HepG2 (cell line): ENCODE measurements around the gene DSTN. TPM values are rescaled to one million over a fixed set of nuclear protein-coding genes. Genes with fewer than 3 reads are reported as not detected.

Source experiments
- ATAC-seq: fragments of 200-7000 bp; cut with Tn5 transposase; 3 replicates; pipeline ENCODE4 v1.9.1; 2020; ENCODE audit warnings: mild to moderate bottlenecking, moderate library complexity
- BruUV-seq: library from RNA; stranded (reverse); fragments of 400-500 nt; replicated peaks from 2 replicates; lab custom pipeline; 2021; lab: Mats Ljungman, UMichigan
- CTCF ChIA-PET: fragments of 300-600 bp; formaldehyde crosslinking; extraction: SDS; loops from one replicate; lab custom pipeline; 2021; ENCODE audit warnings: low total read pairs, inconsistent platforms, low intra/inter-chr PET ratio; lab: Yijun Ruan, JAX
- POLR2A ChIA-PET: fragments of 350-600 bp; sonication (Branson Sonifier 250); formaldehyde crosslinking; loops from one replicate; lab custom pipeline; 2020; ENCODE audit warnings: antibody characterized with exemption, inconsistent platforms; lab: Yijun Ruan, JAX
- DNase-seq: peaks from one replicate; pipeline ENCODE4 v3.0.0-alpha.2; 2015; ENCODE audit warnings: low spot score
- FAIRE-seq: peaks from 3 replicates; lab custom pipeline; 2011; peaks lifted over from hg19 to GRCh38; lab: Jason Lieb, UNC
- H2AFZ ChIP-seq: one replicate; pipeline ENCODE4 v1.6.1; 2011; ENCODE audit warnings: low read length, inconsistent platforms
- H3K27ac ChIP-seq: fragments of 300-600 bp; 3 replicates; pipeline ENCODE4 v1.8.0; 2011; ENCODE audit warnings: mixed run types, mild to moderate bottlenecking, mixed read lengths, low read length, inconsistent platforms; ENCODE audit not compliant: insufficient read depth; ENCODE audit errors: extremely low read length
- H3K27me3 ChIP-seq, 2 experiments: fragments of 200-600 bp in 1 of 2; 2 replicates in 1 of 2; 3 replicates in 1 of 2; pipeline versions ENCODE4 v1.6.0 to v1.8.0; 2011; ENCODE audit warnings: low read length in 2 of 2, mild to moderate bottlenecking in 2 of 2, moderate library complexity in 2 of 2, inconsistent platforms in 1 of 2; ENCODE audit not compliant: insufficient read depth in 2 of 2, control insufficient read depth in 1 of 2
- H3K36me3 ChIP-seq, 2 experiments: fragments of 200-600 bp in 1 of 2; replicated peaks in 1 of 2; 2 replicates in 1 of 2; 3 replicates in 1 of 2; pipeline versions ENCODE4 v1.5.1 to v1.8.0; 2011; ENCODE audit warnings: low read length in 2 of 2, inconsistent platforms in 1 of 2; ENCODE audit not compliant: insufficient read depth in 2 of 2, control insufficient read depth in 1 of 2
- H3K4me1 ChIP-seq: 2 replicates; pipeline ENCODE4 v1.5.1; 2012; ENCODE audit warnings: low read length, inconsistent platforms; ENCODE audit not compliant: insufficient read depth
- H3K4me2 ChIP-seq: 2 replicates; pipeline ENCODE4 v1.6.0; 2011; ENCODE audit warnings: low read depth, low read length, inconsistent platforms
- H3K4me3 ChIP-seq, 3 experiments: fragments of 200-600 bp in 1 of 3; sonication (generic), shearing (Covaris generic) in 1 of 3; replicated peaks in 1 of 3; 2 replicates each; pipeline ENCODE4 v1.5.1; 2011 to 2016; ENCODE audit warnings: low read length in 3 of 3, inconsistent platforms in 2 of 3, low read depth in 2 of 3, mild to moderate bottlenecking in 2 of 3, control low read depth in 1 of 3, mixed read lengths in 1 of 3; ENCODE audit not compliant: insufficient read depth in 1 of 3
- H3K79me2 ChIP-seq: one replicate; pipeline ENCODE4 v1.6.1; 2011; ENCODE audit warnings: low read length, inconsistent platforms; ENCODE audit not compliant: insufficient read depth
- H3K9ac ChIP-seq: 2 replicates; pipeline ENCODE4 v1.6.0; 2011; ENCODE audit warnings: mild to moderate bottlenecking, low read depth, low read length, inconsistent platforms; ENCODE audit not compliant: insufficient read depth
- H3K9me3 ChIP-seq: 2 replicates; pipeline ENCODE4 v1.5.1; 2012; ENCODE audit warnings: mild to moderate bottlenecking, low read length
- H4K20me1 ChIP-seq: 2 replicates; pipeline ENCODE4 v1.6.0; 2011; ENCODE audit warnings: inconsistent platforms, mild to moderate bottlenecking, low read length, moderate library complexity; ENCODE audit not compliant: insufficient read depth
- GATA4 ChIP-seq: sonication (generic); IDR thresholded peaks from 2 replicates; pipeline ENCODE4 v1.6.1; 2016; ENCODE audit warnings: antibody characterized with exemption, low read depth, borderline replicate concordance
- IRF1 ChIP-seq: sonication (generic); formaldehyde crosslinking; IDR thresholded peaks from 2 replicates; pipeline ENCODE4 v1.4.0; 2020; ENCODE audit warnings: low read depth, mild to moderate bottlenecking, missing genetic modification reagents
- KDM5A ChIP-seq: fragments of 200-600 bp; sonication (generic); IDR thresholded peaks from 2 replicates; pipeline ENCODE4 v1.7.0; 2018; ENCODE audit warnings: antibody characterized with exemption, mild to moderate bottlenecking, low read length, borderline replicate concordance
- MAFF ChIP-seq: IDR thresholded peaks from 2 replicates; pipeline ENCODE4 v1.6.1; 2011; ENCODE audit warnings: low read depth, low read length, improper control_type of control experiment
- MAFK ChIP-seq, 2 experiments: IDR thresholded peaks in 1 of 2; conservative IDR thresholded peaks in 1 of 2; 2 replicates each; pipeline ENCODE4 v1.6.1; 2011; ENCODE audit warnings: improper control_type of control experiment in 2 of 2, low read length in 2 of 2
- NFIC ChIP-seq: IDR thresholded peaks from 2 replicates; pipeline ENCODE4 v1.6.1; 2012; ENCODE audit warnings: mild to moderate bottlenecking, low read length, inconsistent platforms
- PATZ1 ChIP-seq: sonication (generic); formaldehyde crosslinking; IDR thresholded peaks from 2 replicates; pipeline ENCODE4 v1.4.0; 2020; ENCODE audit warnings: missing genetic modification reagents
- POLR2A ChIP-seq, 2 experiments: IDR thresholded peaks; 2 replicates each; pipeline ENCODE4 v1.6.1; 2011; ENCODE audit warnings: low read depth in 2 of 2, low read length in 2 of 2, mild to moderate bottlenecking in 1 of 2, moderate library complexity in 1 of 2; ENCODE audit not compliant: insufficient read depth in 1 of 2
- RBM22 ChIP-seq: fragments of 200-400 bp; formaldehyde crosslinking; optimal IDR thresholded peaks from 2 replicates; pipeline ENCODE3; 2017; ENCODE audit warnings: mild to moderate bottlenecking, low read length, moderate library complexity
- SP1 ChIP-seq, 2 experiments: fragments of 450-650 bp in 1 of 2; sonication (generic) in 1 of 2; formaldehyde crosslinking in 1 of 2; IDR thresholded peaks; 2 replicates each; pipeline versions ENCODE4 v1.4.0 to v1.6.1; 2016 to 2020; ENCODE audit warnings: missing genetic modification reagents in 1 of 2
- TCF12 ChIP-seq, 2 experiments: fragments of 450-650 bp in 1 of 2; sonication (generic) in 1 of 2; formaldehyde crosslinking in 1 of 2; IDR thresholded peaks; 2 replicates each; pipeline versions ENCODE4 v1.6.1 to v1.8.0; 2017 to 2022; ENCODE audit warnings: antibody characterized with exemption in 1 of 2, mild to moderate bottlenecking in 1 of 2, missing genetic modification reagents in 1 of 2, moderate library complexity in 1 of 2
- TEAD2 ChIP-seq: sonication (generic); formaldehyde crosslinking; IDR thresholded peaks from 2 replicates; pipeline ENCODE4 v1.9.0; 2021; ENCODE audit warnings: missing genetic modification reagents
- TFDP1 ChIP-seq: IDR thresholded peaks from 2 replicates; pipeline ENCODE4 v1.6.1; 2016; ENCODE audit warnings: missing compliant biosample characterization, missing genetic modification reagents, borderline replicate concordance
- ZBTB44 ChIP-seq: sonication (generic); formaldehyde crosslinking; IDR thresholded peaks from 2 replicates; pipeline ENCODE4 v1.4.0; 2020; ENCODE audit warnings: missing genetic modification reagents
- ZGPAT ChIP-seq: IDR thresholded peaks from 2 replicates; pipeline ENCODE4 v1.6.1; 2016; ENCODE audit warnings: mild to moderate bottlenecking
- ZNF256 ChIP-seq: sonication (generic); formaldehyde crosslinking; conservative IDR thresholded peaks from 2 replicates; pipeline ENCODE4 v1.4.0; 2020; ENCODE audit warnings: missing genetic modification reagents
- WGBS: methylation state at CpG from one replicate; pipeline ENCODE4 v1.1.6; 2017; ENCODE audit warnings: low lambda C conversion rate; 5-methylcytosine and 5-hydroxymethylcytosine counted together
- in situ Hi-C: cut with HindIII; loops from 2 replicates; pipeline ENCODE4 v1.10.0; 2017; ENCODE audit warnings: low pct_unique_long_range_greater_than_20kb; ENCODE audit not compliant: extremely low pct_ligation_motif_present
- intact Hi-C: fragments of 100-400 bp; cut with micrococcal nuclease; formaldehyde crosslinking; loops from one replicate; pipeline ENCODE4 v1.10.0; 2022; ENCODE audit not compliant: unreplicated experiment
- polyA plus RNA-seq, 8 experiments: library from polyadenylated mRNA; depleted of rRNA in 3 of 8; stranded (reverse) in 7 of 8; unstranded in 1 of 8; fragments of >200 nt; fragmentation: Illumina TruSeq in 4 of 8; extraction: Trizol in 4 of 8; gene quantifications; 2 replicates each; pipeline versions ENCODE4 v1.2.1 to v1.2.3, GENCODE V29; 2011 to 2016; ENCODE audit warnings: low read depth in 4 of 8, missing spikeins in 1 of 8, mixed read lengths in 1 of 8; ENCODE audit not compliant: insufficient read depth in 1 of 8
- total RNA-seq, 5 experiments: library from RNA; depleted of rRNA; stranded (reverse); fragments of >200 nt; fragmentation: Illumina TruSeq; extraction: Trizol; gene quantifications; 2 replicates each; pipeline ENCODE4 v1.2.3, GENCODE V29; 2016; ENCODE audit warnings: low read depth in 1 of 5

DSTN gene
- total and polyA plus RNA-seq, 2 of the 13 experiments (the other 11 are each of a cell fraction or from before 2014, with no cell fraction given), result 27.6 to 106 TPM

- no peak overlapping the region for H3K4me3 ChIP-seq
- intact Hi-C loops (no loop called here), in situ Hi-C loops (no loop called here)
- DNase-seq (no peak), FAIRE-seq (no peak), ATAC-seq (no peak)
- peaks cover 48 to 72% of the 10 kb centered on the region in 2 experiments for H3K36me3 ChIP-seq
- H2AFZ ChIP-seq, result no peak overlapping the region
- BruUV-seq, result no TSS peak
- no peaks in the 10 kb centered on the region for H3K27me3 ChIP-seq
- H3K9me3 ChIP-seq, result no peaks in the 10 kb centered on the region
- H3K79me2 ChIP-seq, result peaks cover 94% of the 10 kb centered on the region
- ChIA-PET CTCF (interaction anchor here (0.7 kb wide), 1 partner anchor 288 kb away, joined by 3 read pairs; no protein-coding TSS in a partner anchor), POLR2A (interaction anchor here (1.0 to 1.3 kb wide), 3 partner anchors 31 to 247 kb away, joined by 3 to 5 read pairs (median 3); partner anchors contain the start of gene RRBP1)
- peaks cover 33% of the 10 kb centered on the region for H3K4me1 ChIP-seq
- no peak overlapping the region for H3K27ac ChIP-seq
- peaks cover 86% of the 10 kb centered on the region for H4K20me1 ChIP-seq
- WGBS, result 86% methylated on average over 11 of the region's 11 CpGs
- no peak overlapping the region for H3K4me2 ChIP-seq
- H3K9ac ChIP-seq, result no peak overlapping the region
- TF ChIP-seq SP1 (IDR thresholded peaks at IDR 0.05), result no peak
- 0 out of 2 replicates have a peak, but pooled peaks have one; percentile 12 for TF ChIP-seq SP1 (CRISPR knock-in tag; IDR thresholded peaks at IDR 0.05)
- TF ChIP-seq KDM5A, result no peak
- 0 out of 2 replicates have a peak, but pooled peaks have one; percentile 16 for TF ChIP-seq PATZ1 (CRISPR knock-in tag)
- no peak for TF ChIP-seq IRF1 (CRISPR knock-in tag)
- TF ChIP-seq TEAD2 (CRISPR knock-in tag), result no peak
- TF ChIP-seq GATA4, result no peak
- TF ChIP-seq RBM22, result peak; percentile 1
- TF ChIP-seq TFDP1, result peak; percentile 39; the same call in 1 of the 2 replicates
- TF ChIP-seq ZGPAT (CRISPR knock-in tag), result 0 out of 2 replicates have a peak, but pooled peaks have one; percentile 10
- TF ChIP-seq ZBTB44 (CRISPR knock-in tag), result no peak
- no peak for TF ChIP-seq TCF12 (IDR thresholded peaks at IDR 0.05)
- TF ChIP-seq TCF12 (CRISPR knock-in tag; IDR thresholded peaks at IDR 0.05), result no peak
- TF ChIP-seq POLR2A (IDR thresholded peaks at IDR 0.05; ENCODE audit: insufficient read depth in 1 of 2, low read depth in 2 of 2, low read length in 2 of 2), result 0 out of 4 replicates have a peak, but pooled peaks of 1 of the 2 experiments have one; percentile 5
- TF ChIP-seq MAFK (conservative IDR thresholded peaks at IDR 0.05 in 1 of 2, IDR thresholded peaks at IDR 0.05 in 1 of 2; ENCODE audit: low read length in 2 of 2), result peak; percentile 40 to 43
- TF ChIP-seq NFIC, result no peak
- TF ChIP-seq MAFF, result peak; percentile 37; the same call in 1 of the 2 replicates
- no peak for TF ChIP-seq ZNF256 (CRISPR knock-in tag)
These were observed 81.4 kb downstream of the DSTN start for GRCh38 chr20:17651129-17651759.
